IMR-90 (cell line): ENCODE data around the gene NFKB1. TPM values are rescaled to one million over a fixed set of nuclear protein-coding genes. Genes with fewer than 3 reads are reported as not detected.

Experiments used
- ATAC-seq: fragments of 200-7000 bp; cut with Tn5 transposase; 2 replicates; pipeline ENCODE4 v1.9.1; 2020; ENCODE audit warnings: low read depth, mild to moderate bottlenecking, moderate library complexity
- BruUV-seq: library from RNA; stranded (reverse); fragments of 400-500 nt; replicated peaks from 2 replicates; lab custom pipeline; 2021; lab: Mats Ljungman, UMichigan
- CTCF ChIA-PET: fragments of 300-600 bp; formaldehyde crosslinking; extraction: SDS; loops from one replicate; lab custom pipeline; 2021; ENCODE audit warnings: antibody characterized with exemption; lab: Yijun Ruan, JAX
- POLR2A ChIA-PET: fragments of 300-600 bp; sonication (Branson Sonifier 250); formaldehyde crosslinking; loops from one replicate; lab custom pipeline; 2022; ENCODE audit warnings: antibody characterized with exemption; ENCODE audit not compliant: unreplicated experiment; lab: Charles Lee
- DNase-seq: peaks from one replicate; pipeline ENCODE4 v3.0.0; 2013
- H2AFZ ChIP-seq: replicated peaks from 2 replicates; pipeline ENCODE3; 2013; ENCODE audit warnings: low read length, mild to moderate bottlenecking; ENCODE audit not compliant: poor library complexity
- H2AK5ac ChIP-seq: 2 replicates; pipeline ENCODE4 v1.6.1; 2013; ENCODE audit warnings: low read depth, low read length, inconsistent platforms
- H2AK9ac ChIP-seq: replicated peaks from 2 replicates; pipeline ENCODE3; 2013; ENCODE audit warnings: mild to moderate bottlenecking, low read depth, low read length, moderate library complexity; ENCODE audit not compliant: poor library complexity
- H2BK120ac ChIP-seq: 2 replicates; pipeline ENCODE4 v1.6.1; 2013; ENCODE audit warnings: low read depth, low read length, inconsistent platforms
- H2BK15ac ChIP-seq: 3 replicates; pipeline ENCODE4 v1.6.1; 2013; ENCODE audit warnings: low read depth, low read length, inconsistent platforms
- H2BK20ac ChIP-seq: 2 replicates; pipeline ENCODE4 v1.6.1; 2013; ENCODE audit warnings: low read depth, mild to moderate bottlenecking, inconsistent platforms, low read length, moderate library complexity
- H2BK5ac ChIP-seq: 2 replicates; pipeline ENCODE4 v1.6.1; 2013; ENCODE audit warnings: mild to moderate bottlenecking, low read depth, low read length, inconsistent platforms; ENCODE audit not compliant: poor library complexity, severe bottlenecking
- H3K14ac ChIP-seq: replicated peaks from 2 replicates; pipeline ENCODE4 v1.6.1; 2013; ENCODE audit warnings: low read depth, low read length, inconsistent platforms
- H3K18ac ChIP-seq: 2 replicates; pipeline ENCODE4 v1.6.1; 2013; ENCODE audit warnings: low read depth, low read length, control low read depth
- H3K23ac ChIP-seq: 2 replicates; pipeline ENCODE4 v1.6.1; 2013; ENCODE audit warnings: low read depth, low read length, inconsistent platforms
- H3K27ac ChIP-seq: 2 replicates; pipeline ENCODE4 v1.5.1; 2013; ENCODE audit warnings: mild to moderate bottlenecking, control low read depth, low read length; ENCODE audit not compliant: insufficient read depth
- H3K27me3 ChIP-seq: 2 replicates; pipeline ENCODE4 v1.6.1; 2013; ENCODE audit warnings: low read length; ENCODE audit not compliant: control insufficient read depth, insufficient read depth
- H3K36me3 ChIP-seq: 2 replicates; pipeline ENCODE4 v1.6.1; 2013; ENCODE audit warnings: low read length, mixed read lengths; ENCODE audit not compliant: control insufficient read depth, insufficient read depth
- H3K4ac ChIP-seq: 2 replicates; pipeline ENCODE4 v1.6.1; 2013; ENCODE audit warnings: low read depth, low read length, inconsistent platforms
- H3K4me1 ChIP-seq: 2 replicates; pipeline ENCODE4 v1.6.1; 2013; ENCODE audit warnings: low read length, mixed read lengths; ENCODE audit not compliant: control insufficient read depth, insufficient read depth
- H3K4me2 ChIP-seq: 2 replicates; pipeline ENCODE4 v1.6.1; 2013; ENCODE audit warnings: low read depth, mild to moderate bottlenecking, control low read depth, low read length, moderate library complexity
- H3K4me3 ChIP-seq: 2 replicates; pipeline ENCODE4 v1.5.1; 2013; ENCODE audit warnings: low read depth, mild to moderate bottlenecking, control low read depth, low read length, moderate library complexity; ENCODE audit not compliant: insufficient read depth
- H3K56ac ChIP-seq: 2 replicates; pipeline ENCODE4 v1.6.1; 2013; ENCODE audit warnings: low read length, inconsistent platforms; ENCODE audit not compliant: insufficient read depth; ENCODE audit errors: extremely low read depth
- H3K79me1 ChIP-seq, 2 experiments: 2 replicates each; pipeline ENCODE4 v1.6.1; 2013; ENCODE audit warnings: low read length in 2 of 2, inconsistent platforms in 1 of 2, low read depth in 1 of 2
- H3K9ac ChIP-seq: 2 replicates; pipeline ENCODE4 v1.6.1; 2013; ENCODE audit warnings: low read depth, low read length, control low read depth
- H3K9me1 ChIP-seq: 2 replicates; pipeline ENCODE4 v1.6.1; 2013; ENCODE audit warnings: low read length, inconsistent platforms; ENCODE audit not compliant: insufficient read depth
- H3K9me3 ChIP-seq: 2 replicates; pipeline ENCODE4 v1.6.1; 2013; ENCODE audit warnings: low read length; ENCODE audit not compliant: control insufficient read depth, insufficient read depth
- H4K20me1 ChIP-seq: 2 replicates; pipeline ENCODE4 v1.6.1; 2013; ENCODE audit warnings: low read length, inconsistent platforms; ENCODE audit not compliant: insufficient read depth
- H4K5ac ChIP-seq: 2 replicates; pipeline ENCODE4 v1.6.1; 2013; ENCODE audit warnings: mild to moderate bottlenecking, low read depth, low read length, control low read depth
- H4K8ac ChIP-seq, 2 experiments: 2 replicates each; pipeline ENCODE4 v1.6.1; 2013; ENCODE audit warnings: low read depth in 2 of 2, low read length in 2 of 2, control low read depth in 1 of 2, inconsistent platforms in 1 of 2
- H4K91ac ChIP-seq: 2 replicates; pipeline ENCODE4 v1.6.1; 2013; ENCODE audit warnings: low read depth, low read length, inconsistent platforms; ENCODE audit not compliant: insufficient read depth
- BHLHE40 ChIP-seq: fragments of 150-350 bp; IDR thresholded peaks from 2 replicates; pipeline ENCODE4 v1.6.1; 2016; ENCODE audit warnings: mild to moderate bottlenecking, low read depth, low read length
- CEBPB ChIP-seq: IDR thresholded peaks from 2 replicates; pipeline ENCODE4 v1.6.1; 2012; ENCODE audit warnings: low read depth, low read length, improper control_type of control experiment
- CHD1 ChIP-seq: IDR thresholded peaks from 2 replicates; pipeline ENCODE4 v1.6.1; 2012; ENCODE audit warnings: low read depth, low read length, improper control_type of control experiment
- CTCF ChIP-seq: conservative IDR thresholded peaks from 2 replicates; pipeline ENCODE4 v1.5.1; 2012; ENCODE audit warnings: mild to moderate bottlenecking, low read depth, low read length, improper control_type of control experiment
- ELK1 ChIP-seq: fragments of 150-350 bp; IDR thresholded peaks from 2 replicates; pipeline ENCODE4 v1.6.1; 2016; ENCODE audit warnings: low read depth, mild to moderate bottlenecking, low read length, moderate library complexity, borderline replicate concordance
- FOS ChIP-seq: fragments of 150-350 bp; IDR thresholded peaks from 2 replicates; pipeline ENCODE4 v1.6.1; 2016; ENCODE audit warnings: low read depth, low read length
- MAFK ChIP-seq: IDR thresholded peaks from 2 replicates; pipeline ENCODE4 v1.6.1; 2012; ENCODE audit warnings: low read depth, low read length, improper control_type of control experiment
- MAZ ChIP-seq: IDR thresholded peaks from 2 replicates; pipeline ENCODE4 v1.6.1; 2012; ENCODE audit warnings: low read depth, mild to moderate bottlenecking, low read length, improper control_type of control experiment, moderate library complexity, borderline replicate concordance
- MXI1 ChIP-seq: IDR thresholded peaks from 2 replicates; pipeline ENCODE4 v1.6.1; 2012; ENCODE audit warnings: low read depth, mild to moderate bottlenecking, low read length, moderate library complexity, borderline replicate concordance
- NFE2L2 ChIP-seq: fragments of 150-350 bp; IDR thresholded peaks from 2 replicates; pipeline ENCODE4 v1.6.1; 2016; ENCODE audit warnings: low read depth, mild to moderate bottlenecking, low read length
- POLR2A ChIP-seq: IDR thresholded peaks from 2 replicates; pipeline ENCODE4 v1.6.1; 2012; ENCODE audit warnings: mild to moderate bottlenecking, low read depth, low read length
- RAD21 ChIP-seq: IDR thresholded peaks from 2 replicates; pipeline ENCODE4 v1.6.1; 2012; ENCODE audit warnings: low read length, improper control_type of control experiment
- RCOR1 ChIP-seq: IDR thresholded peaks from 2 replicates; pipeline ENCODE4 v1.6.1; 2012; ENCODE audit warnings: mild to moderate bottlenecking, low read length, improper control_type of control experiment; ENCODE audit not compliant: insufficient replicate concordance
- RFX5 ChIP-seq: IDR thresholded peaks from 2 replicates; pipeline ENCODE4 v1.8.0; 2012; ENCODE audit warnings: low read depth, mild to moderate bottlenecking, low read length, moderate library complexity
- SMC3 ChIP-seq: fragments of 150-350 bp; IDR thresholded peaks from 2 replicates; pipeline ENCODE4 v1.6.1; 2016; ENCODE audit warnings: low read depth, mild to moderate bottlenecking, antibody characterized with exemption, low read length, moderate library complexity
- USF2 ChIP-seq: fragments of 150-350 bp; IDR thresholded peaks from 2 replicates; pipeline ENCODE4 v1.6.1; 2017; ENCODE audit warnings: mild to moderate bottlenecking, antibody characterized with exemption, low read length, low read depth
- dilution Hi-C: fragments of 300-500 bp; cut with HindIII; formaldehyde crosslinking; loops from one replicate; pipeline ENCODE4 v1.14.3; 2018; ENCODE audit warnings: low sequenced_read_pairs; ENCODE audit not compliant: unreplicated experiment
- in situ Hi-C: fragments of 300-500 bp; cut with MboI; formaldehyde crosslinking; loops from 3 replicates; pipeline ENCODE4 v1.14.3; 2019; ENCODE audit warnings: low sequenced_read_pairs, inconsistent platforms, mixed read lengths
- intact Hi-C: fragments of 100-400 bp; cut with micrococcal nuclease; formaldehyde crosslinking; loops from 2 replicates; pipeline ENCODE4 v1.10.0; 2022
- polyA plus RNA-seq, 3 experiments: library from polyadenylated mRNA; depleted of rRNA; stranded (reverse); fragments of >200 nt; gene quantifications; 2 replicates each; pipeline ENCODE4 v1.2.3, GENCODE V29; 2012; ENCODE audit warnings: low replicate concordance in 1 of 3
- total RNA-seq: library from RNA; depleted of rRNA; stranded (reverse); fragments of >200 nt; gene quantifications from 2 replicates; pipeline ENCODE4 v1.2.3, GENCODE V29; 2012

NFKB1 gene
- total and polyA plus RNA-seq, 2 of the 4 experiments (the other 2 are of a cell fraction) = 19.8 to 24.6 TPM

- no peak overlapping the region for H3K18ac ChIP-seq
- H2AK9ac ChIP-seq = no peak overlapping the region
- no peaks in the 10 kb centered on the region for H3K27me3 ChIP-seq
- no peak overlapping the region for H4K8ac ChIP-seq
- H2BK5ac ChIP-seq = no peak overlapping the region
- dilution Hi-C loops (no loop called here), intact Hi-C loops (loop anchor here (5.0 kb wide), 1 partner anchor 114 kb away; no protein-coding TSS in a partner anchor), in situ Hi-C loops (no loop called here)
- ChIA-PET CTCF (no interaction called here), POLR2A (no interaction called here)
- no peak overlapping the region for H3K23ac ChIP-seq
- H3K9me1 ChIP-seq = peaks cover 6% of the 10 kb centered on the region
- no peak overlapping the region for H3K14ac ChIP-seq
- H4K20me1 ChIP-seq = peaks cover 2% of the 10 kb centered on the region; the same call in 1 of the 2 replicates
- H2BK20ac ChIP-seq = no peak overlapping the region
- H3K9me3 ChIP-seq = no peaks in the 10 kb centered on the region
- H3K4me1 ChIP-seq = peaks cover 5% of the 10 kb centered on the region
- no peak overlapping the region for H2AFZ ChIP-seq
- no peak overlapping the region for H3K4me3 ChIP-seq
- DNase-seq = no peak
- H2BK15ac ChIP-seq = no peak overlapping the region
- H3K4ac ChIP-seq = no peak overlapping the region
- no peak overlapping the region for H3K27ac ChIP-seq
- no peak overlapping the region for H2AK5ac ChIP-seq
- TF ChIP-seq RFX5 (no peak), POLR2A (no peak), MAZ (no peak), RCOR1 (no peak), ELK1 (no peak), CHD1 (no peak), RAD21 (no peak), CEBPB (no peak), MAFK (no peak), SMC3 (no peak), USF2 (no peak), BHLHE40 (no peak), CTCF (no peak), MXI1 (no peak), NFE2L2 (no peak), FOS (no peak)
- no peak overlapping the region for H3K4me2 ChIP-seq
- no TSS peak for BruUV-seq
- peaks cover 9 to 23% of the 10 kb centered on the region in 2 experiments; a peak in 3 of 4 replicates for H3K79me1 ChIP-seq
- H3K56ac ChIP-seq = no peak overlapping the region
- no peak overlapping the region for H4K5ac ChIP-seq
- no peak overlapping the region for H2BK120ac ChIP-seq
- H3K9ac ChIP-seq = no peak overlapping the region
- no peak for ATAC-seq
- no peaks in the 10 kb centered on the region; the same call in 1 of the 2 replicates for H3K36me3 ChIP-seq
- H4K91ac ChIP-seq = no peak overlapping the region
Measured at GRCh38 chr4:102566426-102566825, 65.3 kb downstream of the NFKB1 start.
